Endothelial cell of umbilical vein (primary cell): ENCODE measurements around the gene MRPS34.

Experiments
- EZH2 ChIP-seq: IDR thresholded peaks from 2 replicates; pipeline ENCODE4 v1.6.1; 2012; ENCODE audit warnings: borderline replicate concordance, low read depth, mild to moderate bottlenecking, moderate library complexity, low read length, inconsistent platforms; ENCODE audit not compliant: severe bottlenecking
- JUN ChIP-seq: IDR thresholded peaks from 2 replicates; pipeline ENCODE4 v1.6.1; 2011; ENCODE audit warnings: borderline replicate concordance, low read depth; ENCODE audit not compliant: insufficient read length, insufficient read depth
- MAX ChIP-seq: IDR thresholded peaks from 2 replicates; pipeline ENCODE4 v1.6.1; 2011; ENCODE audit not compliant: insufficient read depth, insufficient read length
- MYC ChIP-seq: IDR thresholded peaks from one replicate; pipeline ENCODE4 v1.6.1; 2011; ENCODE audit warnings: mild to moderate bottlenecking, low read depth, low read length
- POLR2A ChIP-seq: IDR thresholded peaks from 2 replicates; pipeline ENCODE4 v1.6.1; 2012; ENCODE audit warnings: low read depth, mild to moderate bottlenecking, control low read depth, low read length
- POLR2AphosphoS5 ChIP-seq: IDR thresholded peaks from 2 replicates; pipeline ENCODE4 v1.6.1; 2012; ENCODE audit warnings: low read depth, mild to moderate bottlenecking, control low read depth, low read length, moderate library complexity; ENCODE audit not compliant: insufficient read depth
- TF ChIP-seq, protein P1 (sequence below), 2 donors: IDR thresholded peaks; 1 replicate in 1 of 2; 2 replicates in 1 of 2; pipeline ENCODE4 v1.5.1; 2011; ENCODE audit warnings: low read length in 2 of 2, mild to moderate bottlenecking in 2 of 2, moderate library complexity in 2 of 2, control low read depth in 1 of 2, inconsistent platforms in 1 of 2, low read depth in 1 of 2; ENCODE audit not compliant: insufficient read depth in 1 of 2; ENCODE audit errors: extremely low read depth in 1 of 2

DNA sequence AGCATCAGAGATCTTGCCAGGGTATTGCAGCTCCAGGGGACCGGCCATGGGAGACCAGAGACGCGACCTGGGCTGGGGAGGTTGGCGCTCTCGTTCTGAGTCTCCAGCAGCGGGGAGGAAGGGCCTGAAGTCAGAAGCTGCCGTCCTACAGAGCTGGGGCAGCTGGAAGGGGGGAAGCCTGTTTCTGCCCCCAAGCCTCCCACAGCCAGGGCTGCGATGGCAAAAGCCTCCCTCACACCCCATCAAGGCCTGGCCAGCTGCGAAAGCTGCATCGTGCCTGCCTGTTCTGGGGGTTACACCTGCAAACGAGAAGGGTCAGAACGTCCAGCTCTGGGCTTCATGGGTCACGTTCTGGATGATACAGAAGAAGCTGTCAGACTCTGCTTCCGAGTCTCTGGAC is 40.9 kb downstream of the MRPS34 start:
- no peak for TF ChIP-seq JUN
- TF ChIP-seq POLR2A = no peak
- no peak for TF ChIP-seq MAX
- TF ChIP-seq, protein P1, sequence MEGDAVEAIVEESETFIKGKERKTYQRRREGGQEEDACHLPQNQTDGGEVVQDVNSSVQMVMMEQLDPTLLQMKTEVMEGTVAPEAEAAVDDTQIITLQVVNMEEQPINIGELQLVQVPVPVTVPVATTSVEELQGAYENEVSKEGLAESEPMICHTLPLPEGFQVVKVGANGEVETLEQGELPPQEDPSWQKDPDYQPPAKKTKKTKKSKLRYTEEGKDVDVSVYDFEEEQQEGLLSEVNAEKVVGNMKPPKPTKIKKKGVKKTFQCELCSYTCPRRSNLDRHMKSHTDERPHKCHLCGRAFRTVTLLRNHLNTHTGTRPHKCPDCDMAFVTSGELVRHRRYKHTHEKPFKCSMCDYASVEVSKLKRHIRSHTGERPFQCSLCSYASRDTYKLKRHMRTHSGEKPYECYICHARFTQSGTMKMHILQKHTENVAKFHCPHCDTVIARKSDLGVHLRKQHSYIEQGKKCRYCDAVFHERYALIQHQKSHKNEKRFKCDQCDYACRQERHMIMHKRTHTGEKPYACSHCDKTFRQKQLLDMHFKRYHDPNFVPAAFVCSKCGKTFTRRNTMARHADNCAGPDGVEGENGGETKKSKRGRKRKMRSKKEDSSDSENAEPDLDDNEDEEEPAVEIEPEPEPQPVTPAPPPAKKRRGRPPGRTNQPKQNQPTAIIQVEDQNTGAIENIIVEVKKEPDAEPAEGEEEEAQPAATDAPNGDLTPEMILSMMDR (IDR thresholded peaks at IDR 0.05; ENCODE audit: extremely low read depth in 1 of 2, insufficient read depth in 1 of 2, low read depth in 1 of 2, low read length in 2 of 2) = no peak
- TF ChIP-seq POLR2AphosphoS5 = no peak
- no peak for TF ChIP-seq MYC
- TF ChIP-seq EZH2 = no peak
